ENCODE measurements around the gene KLHL40. TPM values are rescaled to one million over a fixed set of nuclear protein-coding genes. Genes with fewer than 3 reads are reported as not detected.
A peak's percentile ranks its signal among the peaks of the same experiment; 100 is the strongest.

KLHL40 gene
- total RNA-seq, 4 donors from 2014 or later = not detected

GRCh38 chr3:42652251-42652610, 33.1 kb upstream of the KLHL40 start:
- DNase-seq (ENCODE audit: low spot score in 2 of 2) = no peak
- no peaks in the 10 kb centered on the region for H3K27me3 ChIP-seq
- H3K4me1 ChIP-seq = peaks cover 55% of the 10 kb centered on the region
- TF ChIP-seq POLR2AphosphoS5 (IDR thresholded peaks at IDR 0.05) (no peak), CTCF (IDR thresholded peaks at IDR 0.05) (no peak), EP300 (IDR thresholded peaks at IDR 0.05) (no peak), POLR2A (IDR thresholded peaks at IDR 0.05) (no peak)
- no peaks in the 10 kb centered on the region for H3K9me3 ChIP-seq
- peaks cover 8% of the 10 kb centered on the region for H3K36me3 ChIP-seq
- peak overlapping the region; percentile 82 for H3K4me3 ChIP-seq
- H3K27ac ChIP-seq = peak overlapping the region; percentile 94
- WGBS = 60% methylated on average over 1 of the region's 1 CpG

GRCh38 chr3:42652611-42653302, 32.6 kb upstream of the KLHL40 start:
- Histone ChIP-seq H3K4me3 (peak overlapping the region; percentile 82), H3K9me3 (no peaks in the 10 kb centered on the region), H3K36me3 (peaks cover 3% of the 10 kb centered on the region), H3K27me3 (no peaks in the 10 kb centered on the region), H3K4me1 (peaks cover 55% of the 10 kb centered on the region), H3K27ac (peak overlapping the region; percentile 94)
- TF ChIP-seq POLR2A (IDR thresholded peaks at IDR 0.05) (no peak), POLR2AphosphoS5 (IDR thresholded peaks at IDR 0.05) (no peak), EP300 (IDR thresholded peaks at IDR 0.05) (no peak), CTCF (IDR thresholded peaks at IDR 0.05) (no peak)
- 40% methylated on average over 3 of the region's 7 CpGs for WGBS
- DNase-seq (ENCODE audit: low spot score in 2 of 2) = peak; percentile 82 to 84

- 45% methylated on average over 2 of the region's 3 CpGs for WGBS
- Histone ChIP-seq H3K4me1 (peaks cover 55% of the 10 kb centered on the region), H3K36me3 (no peaks in the 10 kb centered on the region), H3K27me3 (no peaks in the 10 kb centered on the region), H3K4me3 (peak overlapping the region; percentile 82), H3K27ac (peak overlapping the region; percentile 94), H3K9me3 (no peaks in the 10 kb centered on the region)
- no peak for TF ChIP-seq EP300 (IDR thresholded peaks at IDR 0.05)
- no peak for TF ChIP-seq POLR2A (IDR thresholded peaks at IDR 0.05)
- no peak for TF ChIP-seq CTCF (IDR thresholded peaks at IDR 0.05)
- no peak for TF ChIP-seq POLR2AphosphoS5 (IDR thresholded peaks at IDR 0.05)
- DNase-seq (ENCODE audit: low spot score in 2 of 2) = no peak
Measured at GRCh38 chr3:42653303-42653559, 32.1 kb upstream of the KLHL40 start.

GRCh38 chr3:42653560-42654330, 31.6 kb upstream of the KLHL40 start, which contains the start of gene ZBTB47:
Gene ZBTB47 (plus strand): TSS chr3:42653697. CDS start chr3:42658356, 4,659 bp downstream.
- peaks cover 55% of the 10 kb centered on the region for H3K4me1 ChIP-seq
- WGBS = 0% methylated on average over 7 of the region's 31 CpGs

More at GRCh38 chr3:42653560-42654330, 31.6 kb upstream of the KLHL40 start, which contains the start of gene ZBTB47:
- peak; percentile 87 to 91 for DNase-seq (ENCODE audit: low spot score in 2 of 2)
- peak within 1 kb of the TSS; percentile 82 for H3K4me3 ChIP-seq
- H3K27ac ChIP-seq = peak within 1 kb of the TSS; percentile 94
- no peaks in the 10 kb centered on the region for H3K27me3 ChIP-seq
- TF ChIP-seq CTCF (IDR thresholded peaks at IDR 0.05) (no peak), POLR2A (IDR thresholded peaks at IDR 0.05) (no peak), POLR2AphosphoS5 (IDR thresholded peaks at IDR 0.05) (no peak), EP300 (IDR thresholded peaks at IDR 0.05) (no peak)
- no peaks in the 10 kb centered on the region for H3K9me3 ChIP-seq
- H3K36me3 ChIP-seq = no peaks in the 10 kb centered on the region

All from suprapubic skin (tissue), 4 donors.